GM21717 (cell line): ENCODE measurements around the gene LRP3.

Experiments
- ATAC-seq: cut with Tn5 transposase; IDR thresholded peaks from one replicate; pipeline ENCODE4 v1.9.1; 2021; ENCODE audit warnings: mild to moderate bottlenecking, moderate library complexity; ENCODE audit not compliant: unreplicated experiment

The LRP3 gene

DNA sequence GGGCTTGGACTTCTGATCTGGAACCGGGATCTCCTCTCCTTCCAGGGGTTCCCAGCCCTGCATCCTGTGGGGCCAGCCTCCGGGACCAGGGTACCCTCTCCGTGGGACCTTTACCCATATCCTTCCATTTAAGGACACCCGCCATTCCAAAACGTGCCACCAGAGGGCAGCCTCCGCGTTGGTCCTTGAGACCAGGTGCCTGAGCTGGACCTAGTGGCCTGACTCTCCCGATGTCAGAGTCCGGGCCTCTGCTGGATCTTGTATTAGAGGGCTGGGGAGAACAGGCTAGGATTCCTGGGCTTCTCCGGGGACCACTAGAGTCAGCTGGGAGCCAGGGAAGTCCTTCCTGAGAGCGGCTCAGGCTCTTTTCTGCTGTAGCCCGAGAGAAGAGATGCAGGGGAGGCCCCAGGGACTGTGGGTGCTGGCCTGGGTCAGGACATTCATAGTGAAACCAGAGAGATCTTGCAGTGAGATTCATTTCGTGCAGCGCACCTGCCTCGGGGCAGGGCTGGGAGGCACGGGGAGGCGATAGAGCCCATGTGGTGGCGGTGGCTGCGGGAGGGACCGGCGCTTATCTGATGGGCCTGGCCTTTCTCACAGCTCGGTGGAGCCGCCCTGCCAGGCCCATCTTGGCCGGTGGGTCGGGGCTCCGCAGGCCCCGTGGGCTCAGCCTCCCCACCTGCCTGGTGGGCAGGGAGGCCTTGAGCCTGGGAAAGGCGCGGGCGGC, 41.3 kb downstream of the LRP3 start:
- ATAC-seq: peak; percentile 81

DNA sequence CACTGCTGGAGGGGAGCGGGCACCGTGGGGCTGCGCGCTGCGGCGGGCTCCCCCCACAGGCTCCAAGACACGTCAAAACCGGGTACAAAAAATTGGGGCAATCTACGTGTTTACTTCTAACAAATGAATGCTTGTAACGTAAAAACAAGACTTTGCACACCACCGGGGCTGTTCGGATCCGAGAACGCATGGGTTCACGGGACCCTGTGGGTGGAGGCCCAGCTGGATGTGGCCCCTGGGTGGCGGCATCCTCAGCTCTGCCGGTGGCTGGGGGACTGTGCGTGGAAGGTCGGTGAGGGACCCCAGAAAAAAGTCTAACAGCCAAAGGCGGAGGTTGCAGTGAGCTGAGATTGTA, 41.8 kb downstream of the LRP3 start:
- ATAC-seq: no peak

DNA sequence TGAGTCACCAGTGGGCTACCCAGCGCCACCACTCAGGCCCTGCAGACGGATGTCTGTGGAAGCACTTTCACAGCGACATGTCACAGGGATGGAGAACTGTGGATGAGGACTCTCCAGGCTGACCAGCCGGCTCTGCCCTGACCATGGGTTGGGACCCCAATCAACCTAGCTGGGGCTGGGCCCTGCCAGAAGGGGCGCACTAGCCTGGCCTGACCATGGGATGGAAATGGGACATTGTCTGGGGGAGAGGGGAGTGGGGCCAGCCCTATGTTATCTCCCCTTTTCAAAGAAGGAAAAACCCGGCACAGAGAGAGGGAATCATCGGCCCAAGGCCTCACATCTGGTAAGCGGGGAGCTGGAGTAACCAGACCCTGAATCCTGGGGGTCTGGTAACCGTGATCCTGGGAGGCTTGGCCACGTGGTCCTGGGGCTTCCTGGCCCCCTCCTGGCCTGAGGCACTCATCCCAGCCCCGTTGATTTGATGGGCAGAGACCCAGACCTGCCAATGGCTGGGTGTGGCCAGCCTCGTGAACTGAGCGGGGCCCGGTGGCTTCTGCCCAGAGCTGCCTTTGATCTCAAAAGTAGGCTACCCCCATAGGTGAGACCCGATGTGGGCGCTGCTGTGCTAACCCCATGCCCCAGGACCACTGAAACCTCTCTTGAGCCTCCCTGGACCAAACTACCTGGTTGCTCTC, 42.7 kb downstream of the LRP3 start:
- ATAC-seq: no peak

DNA sequence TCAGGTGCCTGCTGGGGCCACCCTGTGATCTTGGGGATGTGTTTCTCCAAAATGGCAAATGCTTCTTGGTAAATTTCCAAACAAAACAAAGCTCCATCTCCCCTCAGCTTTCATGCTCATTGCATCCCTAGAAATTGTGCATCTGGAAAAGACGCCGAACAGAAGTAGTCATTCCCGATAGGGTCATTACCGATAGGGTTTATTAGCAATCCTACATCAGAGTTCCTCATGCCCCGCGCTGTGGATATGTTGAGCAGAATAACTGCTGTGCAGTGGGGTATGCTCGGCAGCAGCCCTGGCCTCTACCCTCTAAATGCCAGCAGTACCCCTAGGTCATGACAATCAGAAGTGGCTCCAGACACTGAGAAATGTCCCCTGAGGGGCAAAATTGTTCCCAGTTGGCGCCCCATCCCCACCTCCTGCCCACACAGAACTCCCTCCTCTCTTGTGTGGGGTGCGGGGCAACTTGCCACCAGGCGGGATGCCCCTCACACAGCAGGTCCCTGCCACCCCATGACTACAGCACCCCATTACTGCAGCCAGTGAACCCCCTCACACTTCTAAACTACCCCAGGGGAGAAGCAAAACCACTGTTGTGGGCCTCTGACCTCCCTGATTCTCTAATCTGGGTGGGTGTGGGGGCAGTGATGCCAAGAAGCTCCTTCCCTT, 44.5 kb downstream of the LRP3 start:
- no peak for ATAC-seq

DNA sequence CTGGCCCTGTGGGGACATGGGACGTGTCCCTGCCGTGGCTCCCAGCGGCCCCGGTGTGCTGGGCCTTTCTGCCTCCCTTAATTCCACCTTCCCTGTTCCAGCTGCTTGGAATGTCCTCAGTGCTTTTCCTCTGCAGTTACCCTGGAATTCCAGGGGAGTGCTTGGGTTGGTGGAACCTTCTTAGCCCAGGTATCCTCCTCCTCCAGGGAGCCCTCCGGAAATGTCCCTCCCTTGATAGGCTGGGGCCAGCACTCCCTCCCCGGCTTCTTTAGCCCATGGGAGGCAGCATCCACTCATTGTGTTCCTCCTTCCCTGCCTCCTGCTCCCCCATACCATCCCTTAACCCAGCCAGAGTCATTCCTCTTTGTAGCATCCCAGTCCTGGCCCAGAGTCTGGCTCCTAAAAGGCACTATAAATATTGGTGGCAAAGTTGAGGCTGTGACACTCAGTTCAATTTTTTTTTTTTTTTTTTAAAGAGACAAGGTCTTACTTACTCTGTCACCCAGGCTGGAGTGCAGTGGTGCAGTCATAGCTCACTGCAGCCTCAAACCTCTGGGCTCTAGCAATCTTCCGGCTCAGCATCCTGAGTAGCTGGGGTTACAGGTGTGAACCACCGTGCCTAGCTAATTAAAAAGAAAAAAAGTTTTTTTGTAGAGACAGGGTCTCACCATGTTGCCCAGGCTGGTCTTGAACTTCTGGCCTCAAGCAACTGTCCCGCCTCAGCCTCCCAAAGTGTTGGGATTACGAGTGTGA, 45.3 kb downstream of the LRP3 start:
- no peak for ATAC-seq

DNA sequence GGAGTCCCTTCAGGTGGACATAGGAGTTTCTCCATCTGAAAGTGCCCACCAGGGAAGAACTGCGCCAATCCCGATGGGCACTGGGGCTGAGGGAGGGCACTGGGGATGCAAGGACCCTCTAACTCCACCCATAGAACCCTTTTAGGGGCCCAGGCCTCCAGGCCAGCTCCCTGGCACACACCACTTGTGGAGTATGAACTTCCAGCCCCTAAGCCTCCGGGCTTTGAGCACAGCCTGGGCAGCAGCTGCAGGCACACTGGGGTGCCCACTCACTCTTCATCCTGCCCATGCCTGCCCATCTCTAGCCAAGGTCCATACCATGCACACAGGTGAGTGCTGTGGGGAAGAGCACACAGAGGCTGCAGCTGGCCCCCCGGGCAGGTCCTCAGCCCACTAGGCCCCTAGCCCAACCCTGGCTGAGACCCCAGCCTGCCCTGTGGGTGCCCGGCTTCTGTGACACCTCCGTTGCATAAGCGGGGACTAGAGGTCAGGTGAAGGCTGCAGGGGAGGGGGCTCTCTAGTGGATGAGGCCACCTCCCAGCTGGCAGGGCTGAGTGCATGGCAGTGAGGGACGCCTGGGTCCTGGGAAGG, 46.1 kb downstream of the LRP3 start:
- ATAC-seq: no peak

DNA sequence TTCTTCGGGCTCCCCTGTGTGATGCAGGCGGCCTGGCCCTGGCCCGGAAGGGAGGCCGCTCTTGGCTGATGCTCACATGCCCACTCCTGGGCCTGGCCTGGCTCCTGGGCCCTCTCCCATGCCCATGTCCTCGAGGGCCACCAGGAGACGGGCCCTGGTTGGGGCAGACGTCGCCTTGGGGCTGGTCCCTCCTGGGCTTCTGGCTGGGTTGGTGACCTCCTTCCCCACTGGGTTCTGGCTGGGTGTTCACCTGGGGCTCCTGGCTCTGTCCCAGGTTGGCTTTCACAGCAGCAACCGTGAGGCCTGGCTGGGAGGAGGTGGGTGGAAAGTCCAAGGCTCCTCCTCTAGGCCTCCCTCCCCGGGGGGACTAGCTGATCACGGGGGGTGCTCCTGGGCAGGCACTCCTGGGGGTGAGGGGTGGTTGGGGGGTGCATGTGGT, 47.0 kb downstream of the LRP3 start:
- ATAC-seq: no peak

DNA sequence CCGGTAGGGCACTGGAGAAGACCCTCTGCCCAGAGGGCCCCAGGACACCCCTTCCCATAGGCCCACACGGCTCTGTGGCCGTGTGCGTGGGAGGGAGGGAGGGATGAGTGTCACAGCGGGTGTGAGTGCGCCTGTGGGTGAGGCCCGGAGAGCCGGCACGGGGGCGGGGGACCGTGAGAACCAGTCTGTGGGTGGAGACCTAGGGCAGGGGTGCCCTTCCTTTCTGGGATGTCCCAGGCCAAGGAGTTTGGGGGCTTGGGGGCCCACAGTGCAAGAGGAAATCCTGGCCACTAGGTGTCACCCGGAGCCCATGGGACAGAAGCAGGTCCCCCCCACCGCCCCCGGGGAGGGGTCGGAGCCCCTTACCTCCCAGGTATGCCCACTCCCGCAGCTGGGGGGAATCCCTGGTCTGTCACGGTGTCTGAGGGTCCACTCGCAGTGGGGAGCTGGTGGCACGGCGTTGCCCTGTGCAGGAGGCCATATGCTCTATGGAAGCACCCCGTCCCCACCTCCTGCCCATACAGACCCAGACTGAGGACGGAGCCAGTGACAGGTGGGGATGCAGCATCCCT, 47.5 kb downstream of the LRP3 start:
- ATAC-seq: no peak

DNA sequence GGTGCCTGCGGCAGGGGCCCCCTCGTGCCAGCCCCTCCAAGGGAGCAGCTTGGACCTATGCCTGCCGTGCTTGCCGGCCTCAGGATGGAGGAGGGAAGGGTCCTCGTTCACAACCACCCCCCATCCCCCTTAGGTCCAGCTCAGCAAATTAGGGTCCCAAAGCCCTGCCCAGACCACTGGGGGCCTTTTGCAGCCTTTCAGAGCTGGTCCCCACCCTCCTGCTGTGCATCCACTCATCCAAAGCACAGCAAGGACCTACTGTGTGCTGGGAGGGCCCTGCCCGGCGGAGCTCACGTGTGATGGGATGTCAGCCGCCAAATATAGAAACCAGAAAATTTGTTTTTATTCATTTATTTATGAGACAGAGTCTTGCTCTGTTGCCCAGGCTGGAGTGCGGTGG, 48.0 kb downstream of the LRP3 start:
- no peak for ATAC-seq

DNA sequence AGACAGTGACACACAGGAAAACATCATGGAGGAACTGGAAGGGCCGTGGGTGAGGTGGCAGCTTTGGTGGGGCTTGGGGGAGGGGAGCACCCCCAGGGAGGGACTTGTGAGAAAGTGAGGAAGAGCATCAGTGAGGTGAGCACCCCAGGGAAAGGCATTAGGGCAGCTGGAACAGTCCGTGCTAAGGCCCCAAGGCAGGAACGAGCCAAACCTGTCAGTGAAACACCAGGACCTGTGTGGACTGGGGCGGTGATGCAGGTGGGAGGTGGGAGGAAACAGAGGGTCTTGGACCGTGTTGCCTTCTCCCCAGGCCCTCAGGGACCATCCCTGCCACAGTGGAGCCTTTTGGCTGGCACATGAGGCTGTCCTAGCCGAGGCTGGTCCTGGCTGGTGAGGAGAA, 48.8 kb downstream of the LRP3 start:
- ATAC-seq: no peak

DNA sequence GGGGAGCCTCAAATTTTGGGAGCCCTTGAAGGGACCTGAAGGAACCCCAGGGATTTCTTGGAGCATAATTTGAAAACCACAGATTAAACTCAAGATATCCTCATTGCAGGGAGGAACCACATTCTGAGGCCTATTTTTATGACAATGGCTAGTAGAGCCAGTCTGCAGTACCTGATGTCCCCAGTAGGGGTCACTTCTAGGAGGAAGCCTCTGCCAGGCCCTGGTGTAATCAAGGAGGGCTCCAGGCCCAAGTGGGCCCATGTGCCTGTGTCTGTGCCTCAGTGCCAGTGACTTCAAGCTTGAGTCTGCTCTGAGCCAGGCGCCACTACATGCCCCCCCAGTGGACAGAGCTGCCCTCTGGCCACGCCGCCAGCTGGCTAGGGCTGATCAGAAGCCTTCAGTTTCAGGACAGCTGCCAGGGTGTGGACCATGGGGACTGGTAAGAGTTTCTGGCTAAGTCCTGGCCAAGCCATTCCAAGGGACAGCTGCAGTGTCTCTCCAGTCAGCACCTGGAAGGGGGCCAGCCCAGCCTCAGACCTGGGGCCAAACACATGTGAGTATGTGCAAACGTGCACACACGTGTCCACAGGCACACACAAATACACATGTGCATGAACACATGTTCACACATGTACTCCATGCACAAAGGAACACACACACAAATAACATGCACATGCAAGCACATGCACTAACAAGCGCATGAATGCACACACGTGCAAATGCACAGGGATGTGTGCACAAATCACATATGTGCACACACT, 52.0 kb downstream of the LRP3 start:
- ATAC-seq: no peak

DNA sequence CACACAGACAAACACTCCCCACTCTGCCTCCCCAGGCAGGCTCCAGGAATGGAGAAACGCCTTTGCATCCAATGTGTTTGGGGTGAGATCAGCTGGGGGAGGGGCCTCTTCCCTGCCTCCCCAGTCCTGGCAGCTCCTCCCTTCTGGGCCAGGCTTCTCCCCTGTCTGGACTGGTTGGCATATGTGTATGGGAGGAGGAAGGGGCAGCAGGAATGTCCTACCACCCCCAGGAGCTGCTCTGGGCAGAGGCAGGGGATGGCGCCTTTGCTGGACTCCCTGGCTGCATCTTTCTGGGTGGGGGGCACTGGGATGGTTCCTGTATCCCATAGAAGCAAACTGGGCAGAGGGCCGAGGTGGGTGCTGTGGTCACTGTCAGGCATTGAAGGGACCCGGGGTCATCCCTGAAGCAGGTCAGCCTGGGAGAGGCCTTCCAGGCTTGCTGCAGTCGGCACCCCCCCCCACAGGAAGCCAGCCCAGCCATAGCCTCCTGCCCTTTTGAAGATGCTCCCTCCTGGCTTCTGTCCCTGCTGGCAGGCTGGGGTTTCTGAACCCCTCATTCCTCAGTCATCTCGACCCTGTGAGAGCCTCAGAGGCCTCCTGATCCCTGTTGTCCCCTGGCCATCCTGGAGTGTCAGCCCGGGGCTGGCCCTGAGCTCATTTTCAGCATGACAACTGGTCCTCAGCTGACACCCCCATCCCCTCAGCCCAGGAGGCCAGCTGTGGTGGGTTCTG, 52.7 kb downstream of the LRP3 start:
- ATAC-seq: no peak

DNA sequence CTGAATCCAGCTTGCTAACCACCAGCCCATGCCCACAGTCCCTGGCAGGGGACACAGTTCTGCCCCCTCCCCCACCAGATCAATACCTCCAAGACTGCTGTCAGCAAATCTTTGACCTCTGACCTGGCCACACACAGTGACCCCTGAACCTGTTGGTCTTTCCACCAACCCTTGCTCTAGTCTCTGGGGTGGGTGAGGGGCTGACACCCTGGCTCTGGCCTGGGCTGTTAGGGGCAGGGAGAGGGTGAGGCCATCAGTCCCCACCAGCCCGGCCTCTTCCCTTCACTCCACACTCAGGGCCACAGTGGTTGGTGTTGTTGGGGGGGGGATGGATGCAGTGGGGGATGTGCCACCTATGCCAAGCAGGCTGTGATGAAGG, 53.3 kb downstream of the LRP3 start:
- ATAC-seq: no peak

DNA sequence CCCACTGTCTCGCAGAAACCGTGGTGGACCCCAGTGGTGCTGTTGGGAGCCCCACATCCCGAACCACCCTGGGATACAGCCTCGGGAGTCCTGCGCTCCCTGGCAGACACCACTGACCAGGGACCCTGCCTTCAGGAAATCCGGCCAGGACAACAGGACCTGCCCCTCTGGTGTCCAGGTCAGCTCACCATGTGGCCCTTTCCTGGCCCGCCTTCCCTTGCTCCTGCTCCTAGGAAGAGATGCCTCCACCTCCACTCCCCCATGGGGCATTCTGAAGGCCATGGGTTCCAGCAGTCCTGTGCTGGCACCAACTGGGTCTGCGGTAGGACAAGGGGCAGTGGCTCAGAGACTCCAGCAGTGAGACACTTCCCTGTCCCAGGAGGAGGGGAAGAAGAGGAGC, 54.0 kb downstream of the LRP3 start:
- ATAC-seq: no peak

DNA sequence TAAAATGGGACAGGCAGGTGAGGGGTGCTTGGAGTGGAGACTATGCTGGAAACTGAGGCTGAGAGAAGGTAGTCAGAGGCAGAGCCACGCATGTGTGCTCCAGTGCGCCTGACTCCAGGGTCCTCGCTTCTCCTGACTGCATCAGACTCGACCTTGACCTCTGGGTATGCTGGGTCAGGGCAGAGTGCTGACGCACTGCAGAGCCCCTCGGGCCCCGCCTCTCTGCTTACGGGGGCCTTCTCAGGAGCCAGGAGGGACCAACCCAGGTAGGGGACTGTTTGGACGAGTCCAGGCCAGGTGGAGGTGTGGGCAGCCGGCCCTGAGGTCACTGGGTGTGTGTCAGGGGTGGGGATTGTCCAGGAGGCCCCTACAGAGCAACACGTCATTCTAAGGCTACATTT, 54.4 kb downstream of the LRP3 start:
- ATAC-seq: no peak

DNA sequence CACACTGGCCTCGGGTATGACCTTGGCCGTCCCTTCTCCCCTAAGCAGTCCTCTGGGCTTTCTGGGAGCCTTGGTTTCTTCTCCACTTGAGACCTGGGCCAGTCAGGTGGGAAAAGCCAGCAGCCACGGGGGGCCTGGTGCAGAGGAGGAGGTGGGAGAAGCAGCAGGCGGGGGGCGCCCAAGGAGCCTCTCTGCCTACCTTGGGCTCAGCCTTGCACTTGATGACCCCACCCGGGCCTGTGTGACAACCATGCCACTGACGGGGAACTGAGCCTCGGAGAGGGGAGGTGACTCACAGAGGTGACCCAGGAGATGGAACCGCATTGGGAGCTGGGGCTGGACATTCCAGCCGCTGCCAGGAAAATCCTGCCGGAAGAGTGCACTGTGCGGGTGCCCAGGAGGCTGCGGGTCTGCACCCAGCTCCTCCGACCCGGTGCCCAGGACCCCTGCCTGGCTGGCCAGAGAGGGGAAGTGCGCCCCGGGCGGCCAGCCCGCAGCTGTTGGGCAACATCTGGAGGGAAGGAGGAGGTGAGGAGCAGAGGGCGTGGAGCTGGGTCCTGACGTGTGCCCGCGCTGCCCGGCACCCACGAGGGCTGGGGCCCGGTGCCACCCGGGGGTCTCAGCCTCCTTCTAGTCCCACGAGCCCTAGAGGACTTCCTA, 55.0 kb downstream of the LRP3 start:
- ATAC-seq: no peak

DNA sequence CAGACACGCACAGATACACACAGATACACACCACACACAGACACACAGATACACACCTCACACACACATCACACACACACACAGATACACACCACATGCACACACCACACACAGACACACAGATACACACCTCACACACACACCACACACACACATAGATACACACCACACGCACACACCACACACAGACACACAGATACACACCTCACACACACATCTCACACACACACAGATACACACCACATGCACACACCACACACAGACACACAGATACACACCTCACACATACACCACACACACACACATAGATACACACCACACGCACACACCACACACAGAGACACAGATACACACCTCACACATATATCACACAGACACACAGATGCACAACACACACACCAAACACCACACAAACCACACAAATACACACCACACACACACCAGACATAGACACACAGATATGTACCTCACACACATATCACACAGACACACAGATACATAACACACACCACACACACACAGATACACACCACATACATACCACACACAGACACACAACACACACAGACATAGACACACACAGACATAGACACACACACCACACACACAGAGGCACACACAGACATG, 55.7 kb downstream of the LRP3 start:
- no peak for ATAC-seq

DNA sequence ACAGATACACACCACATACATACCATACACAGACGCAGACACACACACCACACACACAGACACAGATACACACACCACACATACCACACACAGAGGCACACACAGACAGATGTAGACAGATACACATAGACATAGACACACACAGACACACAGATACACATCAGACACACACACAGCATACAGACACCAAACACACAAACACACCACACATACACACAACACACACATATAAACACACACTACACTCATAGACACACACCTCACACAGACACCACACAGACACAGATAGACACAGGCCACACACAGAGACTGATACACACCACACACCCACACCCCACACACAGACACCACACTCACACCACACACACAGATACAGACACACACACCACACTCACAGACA, 56.4 kb downstream of the LRP3 start:
- ATAC-seq: no peak
